Brain microvascular endothelial cell (primary cell): ENCODE results near the gene KLHDC4.

Experiments
- DNase-seq: peaks from one replicate; pipeline ENCODE4 v3.0.0-alpha.2; 2020
- H3K27ac ChIP-seq: fragments of 250-450 bp; sonication (Bioruptor Pico); 2 replicates; pipeline ENCODE4 v1.5.1; 2020; ENCODE audit warnings: mild to moderate bottlenecking, moderate library complexity
- H3K27me3 ChIP-seq: fragments of 250-450 bp; sonication (Bioruptor Pico); replicated peaks from 2 replicates; pipeline ENCODE4 v1.5.1; 2020; ENCODE audit warnings: mild to moderate bottlenecking
- H3K36me3 ChIP-seq: fragments of 250-450 bp; sonication (Bioruptor Pico); replicated peaks from 2 replicates; pipeline ENCODE4 v1.5.1; 2020; ENCODE audit warnings: mild to moderate bottlenecking
- H3K4me3 ChIP-seq: 2 replicates; pipeline ENCODE4 v1.5.1; 2011; ENCODE audit warnings: low read depth, mild to moderate bottlenecking, control low read depth, low read length, moderate library complexity
- CTCF ChIP-seq: IDR thresholded peaks from 2 replicates; pipeline ENCODE4 v1.5.1; 2011; ENCODE audit warnings: low read depth, mild to moderate bottlenecking, moderate library complexity, low read length, control low read depth, inconsistent platforms; ENCODE audit errors: missing control alignments
- in situ Hi-C: cut with HindIII; loops from 2 replicates; pipeline ENCODE4 v1.10.0; 2017; ENCODE audit warnings: low sequenced_read_pairs, low pct_ligation_motif_present

The KLHDC4 gene

GRCh38 chr16:87735270-87736007, 30.3 kb downstream of the KLHDC4 start:
- no peaks in the 10 kb centered on the region for H3K27me3 ChIP-seq
- in situ Hi-C loops, result no loop called here
- H3K27ac ChIP-seq, result no peak overlapping the region
- no peak overlapping the region for H3K4me3 ChIP-seq
- no peak for DNase-seq
- no peaks in the 10 kb centered on the region for H3K36me3 ChIP-seq
- TF ChIP-seq CTCF, result no peak

- no peak for DNase-seq
- H3K36me3 ChIP-seq, result no peaks in the 10 kb centered on the region
- no peak overlapping the region for H3K27ac ChIP-seq
- in situ Hi-C loops, result no loop called here
- H3K27me3 ChIP-seq, result no peaks in the 10 kb centered on the region
- TF ChIP-seq CTCF, result peak; percentile 10
- H3K4me3 ChIP-seq, result no peak overlapping the region
Observed at GRCh38 chr16:87734644-87735043, 31.1 kb downstream of the KLHDC4 start.

- H3K27ac ChIP-seq, result no peak overlapping the region
- TF ChIP-seq CTCF, result no peak
- in situ Hi-C loops, result no loop called here
- peaks cover 2% of the 10 kb centered on the region for H3K36me3 ChIP-seq
- DNase-seq, result no peak
- H3K27me3 ChIP-seq, result no peaks in the 10 kb centered on the region
- no peak overlapping the region for H3K4me3 ChIP-seq
Observed at GRCh38 chr16:87733190-87733589, 32.6 kb downstream of the KLHDC4 start.

GRCh38 chr16:87731607-87732006, 34.2 kb downstream of the KLHDC4 start:
- H3K27ac ChIP-seq, result no peak overlapping the region
- no peak overlapping the region for H3K4me3 ChIP-seq
- DNase-seq, result no peak
- H3K36me3 ChIP-seq, result peaks cover 2% of the 10 kb centered on the region
- H3K27me3 ChIP-seq, result no peaks in the 10 kb centered on the region
- in situ Hi-C loops, result no loop called here
- no peak for TF ChIP-seq CTCF

GRCh38 chr16:87729266-87729954, 36.4 kb downstream of the KLHDC4 start:
- no peak for DNase-seq
- Histone ChIP-seq H3K36me3 (peaks cover 2% of the 10 kb centered on the region), H3K27ac (no peak overlapping the region), H3K4me3 (no peak overlapping the region), H3K27me3 (no peaks in the 10 kb centered on the region)
- in situ Hi-C loops, result no loop called here
- TF ChIP-seq CTCF, result no peak
